NCI-H446 (cell line): ENCODE data around the gene CAPS.
A peak's percentile ranks its signal among the peaks of the same experiment; 100 is the strongest.
"Not testable (repeated sequence)": the region's sequence is repeated elsewhere in the genome, so short reads cannot be mapped to it uniquely, and the experiment has no call there.

Experiments used
- DNase-seq, 2 experiments: peaks; one replicate each; lab custom pipeline; 2025; lab: John Stamatoyannopoulos, UW

The CAPS gene

DNA sequence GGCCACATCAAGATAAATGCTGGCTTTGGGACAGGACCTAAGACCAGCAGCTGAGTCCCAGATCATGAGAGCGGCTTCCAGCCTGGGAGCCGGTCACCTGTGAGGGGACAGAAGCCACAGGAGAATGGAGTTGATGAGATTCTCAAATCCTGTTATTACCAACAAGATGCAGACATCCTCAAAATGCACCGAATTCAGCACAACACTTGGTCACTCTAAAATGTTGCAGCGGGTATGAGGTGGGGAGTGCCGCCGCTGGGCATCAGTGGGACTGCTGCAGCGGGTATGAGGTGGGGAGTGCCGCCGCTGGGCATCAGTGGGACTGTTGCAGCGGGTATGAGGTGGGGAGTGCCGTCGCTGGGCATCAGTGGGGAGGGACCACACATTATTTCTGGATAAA lies 42.7 kb downstream of the CAPS start:
- DNase-seq = no peak

DNA sequence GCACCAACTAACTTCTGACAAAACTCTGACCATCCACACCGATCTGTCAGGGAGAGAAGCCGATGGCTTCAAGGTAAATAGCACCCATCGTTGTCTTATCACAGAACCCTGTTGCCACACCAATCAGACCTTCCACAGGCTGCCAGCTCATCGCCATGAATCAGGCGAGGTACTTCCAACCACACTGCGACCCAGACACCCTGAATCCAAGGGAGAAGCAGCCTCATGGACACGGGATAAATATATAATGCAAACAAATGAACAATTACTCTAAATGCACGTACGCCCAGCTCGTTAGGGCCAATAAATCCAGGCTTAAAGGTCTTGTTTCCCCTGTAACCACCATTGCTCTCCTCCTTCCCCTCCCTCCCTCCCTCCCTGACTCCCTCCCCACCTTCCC lies 43.1 kb downstream of the CAPS start:
- no peak for DNase-seq

DNA sequence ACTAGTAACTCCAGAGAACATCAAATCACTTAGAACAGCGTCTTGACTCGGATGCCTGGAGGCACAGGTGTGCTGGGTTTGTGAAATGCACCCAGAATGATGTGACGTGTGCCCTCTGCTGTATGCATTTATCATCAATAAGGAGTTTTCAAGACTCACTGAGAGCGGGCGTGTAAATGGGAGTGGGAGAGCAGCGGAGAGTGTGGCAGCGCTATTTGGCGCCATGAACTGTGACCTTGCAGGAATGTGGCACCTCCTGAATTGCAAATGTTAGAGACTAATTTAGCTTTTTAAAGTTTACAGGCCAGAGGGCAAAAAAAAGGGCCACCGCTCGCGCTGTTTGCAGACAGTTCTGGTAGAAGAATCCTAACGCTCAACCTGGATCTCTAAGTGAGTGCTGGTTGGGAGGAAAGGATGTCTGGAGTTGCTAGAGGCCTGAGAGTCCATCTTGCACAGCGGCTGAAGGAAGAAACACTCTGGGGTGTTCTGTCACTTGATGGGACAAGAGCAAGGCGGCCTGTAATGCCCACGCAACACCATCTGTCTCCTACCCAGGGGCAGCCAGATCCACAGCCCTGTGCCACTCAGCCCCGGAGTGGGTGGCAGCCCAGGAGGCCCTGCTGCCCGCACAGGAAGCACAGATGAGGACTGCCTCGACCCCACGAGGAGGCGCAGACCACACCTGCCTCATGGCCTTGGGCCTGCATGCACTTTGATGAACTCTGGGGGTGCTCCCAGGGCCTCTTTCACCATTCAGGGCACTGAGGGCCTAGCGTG lies 44.2 kb downstream of the CAPS start:
- no peak for DNase-seq

DNA sequence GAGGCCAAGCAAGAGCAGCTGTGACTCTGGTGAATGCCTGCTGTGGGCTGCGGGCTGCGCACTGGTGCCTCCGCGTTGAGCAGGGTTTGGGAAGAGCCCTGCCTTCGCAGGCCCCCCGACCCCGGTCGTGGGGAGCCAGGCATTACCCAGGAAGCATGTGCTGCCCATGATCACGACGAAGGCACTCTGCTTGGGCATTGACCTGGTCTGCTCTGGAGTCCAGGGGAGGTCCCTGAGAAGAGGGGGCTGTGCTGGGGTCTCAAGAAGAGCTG lies 44.7 kb downstream of the CAPS start:
- no peak for DNase-seq

DNA sequence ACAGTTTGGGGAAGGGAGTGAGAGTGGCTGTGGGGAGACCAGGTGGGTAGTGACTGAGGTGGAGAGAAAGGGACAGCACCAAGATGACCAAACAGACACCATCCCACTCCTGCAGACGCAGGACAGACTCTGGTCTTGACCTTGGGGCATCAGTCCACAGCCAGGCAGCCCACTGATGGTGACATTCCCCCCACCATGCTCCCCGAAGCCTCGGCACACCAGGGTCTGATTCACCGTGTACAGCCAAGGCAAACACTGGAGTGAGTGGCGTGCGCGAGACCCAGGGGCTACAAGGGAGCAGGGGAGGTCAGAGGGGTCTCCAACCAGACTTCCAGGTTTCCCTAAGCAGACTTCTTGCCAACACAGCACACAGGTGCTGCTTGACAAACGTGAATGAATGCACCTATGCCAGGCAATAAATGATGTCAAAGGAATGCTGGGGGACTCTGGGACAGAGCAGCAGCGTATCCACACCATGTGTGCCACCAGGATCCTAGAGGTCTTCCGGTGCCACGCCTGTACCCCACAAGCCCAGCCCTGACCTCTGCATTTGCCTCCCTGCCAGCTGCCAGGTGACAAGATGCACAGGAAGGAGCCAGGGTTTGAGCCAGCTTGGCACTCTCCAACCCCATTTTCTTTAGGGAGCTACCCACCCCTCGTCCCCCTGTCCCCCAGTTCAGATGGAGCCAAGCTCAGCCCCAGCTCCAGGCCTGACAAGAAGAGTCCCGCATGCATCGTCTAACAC lies 45.4 kb downstream of the CAPS start:
- DNase-seq = no peak

DNA sequence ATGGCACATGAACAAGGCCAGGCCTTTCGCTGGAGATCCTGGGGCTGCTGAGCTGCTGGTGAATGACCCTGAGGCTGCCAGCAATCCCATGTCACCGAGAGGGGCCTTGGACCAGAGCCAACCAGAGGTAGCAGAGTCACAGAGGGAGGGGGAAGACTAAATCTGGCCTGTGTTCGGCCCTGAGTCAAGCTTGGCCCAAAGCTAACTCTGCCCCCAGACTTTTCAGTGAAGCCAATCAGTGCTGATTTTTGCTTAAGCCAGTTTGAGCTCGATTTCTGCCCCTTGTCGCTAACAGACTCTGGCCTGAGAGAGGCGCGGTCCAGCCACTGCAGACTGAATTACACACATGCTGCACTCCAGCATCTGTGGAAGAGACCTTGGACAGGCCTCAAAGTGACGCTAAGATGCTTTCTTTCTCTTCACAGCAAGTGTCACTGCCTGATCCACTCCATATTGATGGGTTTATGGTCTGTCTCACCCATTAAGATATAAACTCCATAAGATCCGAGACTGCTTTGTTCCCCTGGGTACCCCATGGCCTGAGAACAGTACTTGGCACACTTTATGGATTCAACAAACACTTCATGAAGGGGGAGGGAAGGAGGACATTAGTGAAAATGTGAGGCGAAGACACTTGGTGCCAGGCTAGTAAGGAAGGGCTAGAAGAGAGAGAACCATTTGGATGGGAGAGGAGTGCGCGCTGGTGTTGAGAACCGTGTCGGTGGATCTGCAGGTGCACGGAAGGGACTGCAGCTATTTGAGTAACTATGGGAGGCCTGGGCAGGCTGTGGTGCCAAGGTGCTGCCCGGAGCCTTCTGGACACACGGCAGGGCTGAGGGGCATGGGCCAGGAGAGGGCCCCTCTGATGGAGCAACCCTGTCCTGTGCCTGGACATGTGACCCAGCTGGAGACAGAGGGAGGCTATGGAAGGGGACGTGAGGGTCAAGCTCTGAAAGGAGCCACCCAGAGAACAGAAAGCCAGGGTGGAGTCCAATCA lies 46.2 kb downstream of the CAPS start:
- DNase-seq = peak in 1 of 2 experiments; percentile 54

DNA sequence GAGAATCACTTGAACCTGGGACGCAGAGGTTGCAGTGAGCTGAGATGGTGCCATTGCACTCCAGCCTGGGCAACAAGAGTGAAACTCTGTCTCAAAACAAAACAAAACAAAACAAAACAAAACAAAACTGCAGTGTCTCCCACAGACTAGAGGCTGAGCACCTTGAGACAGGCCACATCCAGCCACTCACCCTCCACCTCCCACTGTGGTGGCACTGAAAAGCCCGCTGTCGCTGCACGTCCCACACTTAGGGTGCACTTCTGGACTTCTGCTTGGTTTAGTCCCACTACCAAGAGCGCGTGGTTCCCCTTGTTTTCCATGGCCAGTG lies 47.6 kb downstream of the CAPS start:
- DNase-seq = not testable (repeated sequence)

DNA sequence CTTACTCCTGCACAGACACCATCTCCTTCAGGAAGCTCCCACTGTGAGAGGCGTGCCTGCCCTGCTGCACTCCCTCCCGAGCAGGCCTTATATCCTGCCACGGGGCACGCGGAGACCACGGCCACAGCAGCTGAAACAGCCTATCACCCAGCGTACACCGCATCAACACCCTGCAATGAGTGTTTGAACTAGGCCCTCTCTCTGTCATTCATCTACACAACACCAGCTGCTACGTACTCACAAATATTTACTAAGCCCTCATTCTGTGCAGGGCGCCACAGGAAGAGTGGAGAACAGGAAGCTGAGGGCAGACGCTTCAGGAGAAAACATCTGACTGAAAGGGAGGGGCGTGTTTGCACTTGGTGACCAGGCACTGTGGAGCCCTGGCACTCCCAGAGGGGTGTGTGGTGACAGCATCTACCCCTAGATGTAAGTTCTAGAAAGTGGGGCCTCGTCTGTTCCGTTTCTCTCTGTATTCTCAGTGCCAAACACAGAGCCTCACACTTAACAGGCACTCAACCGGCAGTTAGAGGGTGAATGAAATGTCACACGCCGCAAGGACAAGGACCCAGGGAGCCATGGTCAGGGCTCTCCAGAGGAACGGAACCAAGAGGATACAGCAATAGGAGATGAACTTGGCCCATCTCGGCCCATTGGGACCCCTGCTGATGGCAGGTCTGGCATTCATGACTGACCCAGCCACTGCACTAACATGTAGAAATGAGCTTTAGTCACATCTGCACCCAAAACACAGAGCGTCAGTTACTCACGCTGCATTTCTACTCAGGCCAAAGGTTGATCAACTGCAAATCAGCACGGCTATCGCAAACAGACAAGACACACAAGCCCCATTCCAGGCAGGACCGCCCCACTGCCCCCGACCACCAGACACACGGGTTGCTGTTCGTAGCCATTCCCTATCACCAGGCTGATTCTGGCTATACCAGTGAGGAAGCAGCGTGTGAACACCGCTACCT lies 48.2 kb downstream of the CAPS start:
- DNase-seq = peak in 1 of 2 experiments; percentile 16

DNA sequence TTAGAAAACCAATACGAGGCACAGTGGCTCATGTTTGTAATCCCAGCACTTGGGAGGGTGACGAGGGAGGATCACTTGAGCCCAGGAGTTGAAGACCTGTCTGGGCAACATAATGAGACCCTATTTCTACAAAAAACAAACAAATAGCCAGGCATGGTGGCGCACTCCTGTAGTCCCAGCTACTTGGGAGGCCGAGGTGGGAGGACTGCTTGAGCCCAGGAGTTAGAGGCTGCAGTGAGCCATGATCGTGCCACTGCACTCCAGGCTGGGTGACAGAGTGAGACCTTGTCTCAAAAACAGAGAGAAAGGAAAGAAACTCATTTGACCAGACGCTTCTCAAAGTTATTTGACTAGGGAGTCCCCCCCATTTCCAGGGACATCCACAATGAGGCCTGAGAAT lies 49.2 kb downstream of the CAPS start:
- not testable (repeated sequence) for DNase-seq

DNA sequence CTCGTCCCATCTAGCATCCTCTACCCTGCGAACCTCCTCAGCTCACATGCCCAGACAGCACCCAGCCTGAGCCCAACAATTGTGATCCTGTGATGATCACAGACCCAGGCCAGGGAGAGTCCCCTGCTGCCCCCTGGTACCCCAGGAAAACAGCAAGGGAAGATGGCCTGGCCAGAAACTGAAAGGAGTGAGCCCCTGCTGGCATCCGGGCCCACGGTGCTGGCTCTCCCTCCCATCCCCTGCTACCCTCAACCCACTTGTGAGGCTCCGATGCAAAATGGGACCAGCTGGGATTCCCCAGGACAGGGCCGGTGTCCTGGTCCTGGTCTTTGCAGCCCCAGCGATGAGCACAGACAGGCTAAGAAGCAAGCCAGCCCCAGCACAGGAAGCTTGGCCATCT lies 49.8 kb downstream of the CAPS start:
- no peak for DNase-seq

DNA sequence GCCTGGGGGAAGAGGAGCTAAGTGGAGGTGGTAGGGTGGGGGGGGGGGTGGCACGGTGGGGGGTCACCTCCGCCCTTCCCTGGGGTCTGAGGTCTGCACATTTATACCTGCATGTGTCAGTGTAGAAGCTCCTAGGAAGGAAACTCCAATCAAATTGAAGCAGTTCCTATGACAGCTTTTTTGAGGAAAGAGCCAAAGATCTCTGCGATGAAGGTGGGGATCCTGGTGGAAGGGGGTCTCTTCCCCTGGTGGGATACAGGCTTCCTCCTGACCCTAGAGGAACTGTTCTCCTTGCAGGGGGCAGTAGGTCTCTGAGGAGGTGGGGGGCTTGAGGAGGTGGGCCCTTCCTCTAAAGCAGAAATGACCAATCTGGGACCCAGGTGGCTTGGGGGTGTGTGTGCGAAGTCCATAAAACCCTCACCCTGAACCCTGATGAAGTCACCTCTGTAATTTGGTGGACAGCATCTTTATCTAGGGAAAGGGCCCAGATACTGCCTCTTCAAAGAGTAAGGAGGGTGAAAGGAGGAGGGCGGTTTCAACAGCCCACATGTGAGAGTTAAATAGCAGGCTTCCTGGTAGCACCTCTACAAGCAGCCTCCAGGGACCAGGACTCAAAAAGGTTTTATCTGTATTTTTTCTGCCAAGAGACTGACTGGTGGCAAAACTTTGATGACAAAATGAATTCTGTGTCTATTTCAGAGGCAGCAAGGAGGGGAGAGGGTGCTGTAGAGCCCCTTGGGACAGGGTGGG lies 50.9 kb downstream of the CAPS start:
- no peak for DNase-seq
